ENCODE results near the gene KIF3B.
"Not testable (repeated sequence)": the region's sequence is repeated elsewhere in the genome, so short reads cannot be mapped to it uniquely, and the experiment has no call there.

Gene KIF3B

DNA sequence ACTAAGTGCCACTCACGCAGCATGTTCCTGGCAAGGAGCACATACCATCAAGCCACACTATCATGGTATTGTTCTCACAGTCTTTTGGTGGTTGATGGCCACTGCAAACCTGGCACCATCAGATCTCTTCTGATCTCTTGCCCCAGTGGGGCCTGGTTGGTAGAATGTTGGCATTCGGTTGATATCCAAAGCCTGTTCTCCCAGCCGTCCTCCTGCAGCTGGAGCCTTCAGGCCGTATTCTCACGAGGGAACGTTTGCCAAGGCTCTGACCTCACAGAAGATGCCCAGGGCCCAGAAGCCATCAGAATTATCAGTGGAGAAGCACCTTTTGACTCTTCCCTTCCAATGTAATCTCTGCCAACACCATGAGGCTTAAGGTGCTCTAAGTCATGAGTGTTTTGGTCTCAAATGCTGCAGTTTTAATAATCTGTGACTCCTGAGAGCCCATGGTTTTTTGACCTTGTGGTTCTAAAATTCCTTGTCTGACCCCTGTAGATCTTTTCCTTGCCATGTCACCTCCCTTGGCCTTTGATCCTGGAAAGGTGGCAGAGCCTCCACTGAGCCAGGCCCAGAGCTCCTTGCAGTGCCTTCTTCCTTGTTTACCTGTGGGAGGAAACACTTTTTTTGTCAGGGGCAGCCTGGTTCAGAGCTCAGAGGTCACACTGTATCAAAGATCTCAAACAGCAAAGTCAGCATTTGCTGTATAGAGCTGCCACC, 42.0 kb upstream of the KIF3B start:
- no peak overlapping the region for H3K4me3 ChIP-seq
- H3K9me3 ChIP-seq: no peaks in the 10 kb centered on the region
- no peak for TF ChIP-seq Cebpa-rat (IDR thresholded peaks at IDR 0.05)
- H3K4me1 ChIP-seq: peaks cover 17% of the 10 kb centered on the region
- no peak overlapping the region for H3K4me2 ChIP-seq
- H3K36me3 ChIP-seq: peaks cover 71% of the 10 kb centered on the region
- no peak overlapping the region for H3K27ac ChIP-seq
- no peaks in the 10 kb centered on the region for H4K20me1 ChIP-seq
- no peak overlapping the region for H3K9ac ChIP-seq
- no peaks in the 10 kb centered on the region for H3K27me3 ChIP-seq

DNA sequence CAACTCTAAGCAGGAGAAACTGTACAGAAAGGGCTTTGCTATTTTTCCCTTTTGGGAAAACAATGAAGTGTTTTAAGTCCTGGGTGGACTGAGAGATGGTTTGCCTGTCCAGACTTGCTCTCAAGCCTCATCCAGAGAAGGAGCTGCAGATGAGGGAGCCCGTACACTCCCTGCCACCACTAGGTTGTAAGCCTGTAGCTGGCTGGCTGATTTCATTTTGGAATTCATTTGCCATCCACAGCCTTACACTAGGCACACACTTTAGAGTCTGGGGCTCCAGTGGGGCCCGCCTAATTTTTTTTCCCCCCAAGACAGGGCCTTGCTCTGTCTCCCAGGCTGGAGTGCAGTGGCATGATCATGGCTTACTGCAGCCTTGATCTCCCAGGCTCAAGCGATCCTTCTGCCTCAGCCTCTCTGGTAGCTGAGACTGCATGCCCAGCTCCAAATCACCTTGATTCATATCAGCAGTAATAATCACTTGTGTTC, 41.4 kb upstream of the KIF3B start:
- H3K4me1 ChIP-seq: peaks cover 23% of the 10 kb centered on the region
- H3K4me2 ChIP-seq: no peak overlapping the region
- TF ChIP-seq Cebpa-rat (IDR thresholded peaks at IDR 0.05): no peak
- H4K20me1 ChIP-seq: no peaks in the 10 kb centered on the region
- no peak overlapping the region for H3K4me3 ChIP-seq
- no peak overlapping the region for H3K27ac ChIP-seq
- H3K9me3 ChIP-seq: no peaks in the 10 kb centered on the region
- H3K27me3 ChIP-seq: no peaks in the 10 kb centered on the region
- H3K36me3 ChIP-seq: peaks cover 65% of the 10 kb centered on the region
- H3K9ac ChIP-seq: no peak overlapping the region

DNA sequence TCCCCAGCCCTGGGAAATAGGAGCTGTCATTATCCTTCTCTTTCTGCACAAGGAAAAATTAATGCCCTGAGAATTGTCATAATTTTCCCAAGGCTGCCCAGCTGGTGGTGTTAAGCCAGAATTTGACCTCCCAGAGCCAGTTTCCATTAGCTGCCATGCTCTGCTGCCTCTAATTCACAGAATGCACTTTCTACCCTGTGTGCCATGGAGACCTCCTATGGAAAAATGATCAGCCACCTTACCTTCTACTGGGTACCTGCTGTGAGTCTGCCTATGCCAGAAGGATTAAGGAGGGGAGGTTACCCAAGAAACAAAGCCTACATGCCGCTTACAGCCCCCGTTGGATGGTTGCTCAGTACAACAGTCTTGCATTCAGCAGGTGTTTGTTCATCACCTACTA, 40.6 kb upstream of the KIF3B start:
- no peak overlapping the region for H3K4me2 ChIP-seq
- H4K20me1 ChIP-seq: no peaks in the 10 kb centered on the region
- H3K36me3 ChIP-seq: peaks cover 57% of the 10 kb centered on the region
- H3K27me3 ChIP-seq: no peaks in the 10 kb centered on the region
- H3K27ac ChIP-seq: no peak overlapping the region
- peaks cover 31% of the 10 kb centered on the region for H3K4me1 ChIP-seq
- no peak overlapping the region for H3K4me3 ChIP-seq
- no peak overlapping the region for H3K9ac ChIP-seq
- no peaks in the 10 kb centered on the region for H3K9me3 ChIP-seq
- no peak for TF ChIP-seq Cebpa-rat (IDR thresholded peaks at IDR 0.05)

DNA sequence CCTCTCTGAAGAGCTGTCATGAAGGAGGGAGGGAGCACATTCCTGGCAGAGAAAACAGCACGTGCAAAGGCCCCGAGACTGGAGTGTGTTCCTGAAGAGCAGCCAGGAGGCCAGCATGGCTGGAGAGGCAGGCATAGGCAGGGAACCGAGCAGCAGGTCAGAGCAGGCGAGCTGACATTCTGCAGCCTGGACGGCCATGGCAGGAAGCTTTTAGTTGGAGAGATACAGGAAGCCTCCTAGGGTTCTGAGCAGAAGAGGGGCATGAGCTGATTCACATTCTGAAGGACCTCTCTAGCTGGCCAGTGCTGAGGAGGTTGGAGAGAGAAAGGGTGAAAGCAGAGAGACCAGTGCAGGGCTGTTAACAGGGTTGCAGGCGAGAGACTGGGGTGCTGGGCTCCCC, 40.0 kb upstream of the KIF3B start:
- Histone ChIP-seq H3K9ac (no peak overlapping the region), H3K4me3 (no peak overlapping the region), H3K4me2 (no peak overlapping the region), H3K9me3 (no peaks in the 10 kb centered on the region), H3K27me3 (no peaks in the 10 kb centered on the region), H4K20me1 (no peaks in the 10 kb centered on the region), H3K4me1 (peaks cover 34% of the 10 kb centered on the region), H3K27ac (no peak overlapping the region), H3K36me3 (peaks cover 51% of the 10 kb centered on the region)
- TF ChIP-seq Cebpa-rat (IDR thresholded peaks at IDR 0.05): no peak

DNA sequence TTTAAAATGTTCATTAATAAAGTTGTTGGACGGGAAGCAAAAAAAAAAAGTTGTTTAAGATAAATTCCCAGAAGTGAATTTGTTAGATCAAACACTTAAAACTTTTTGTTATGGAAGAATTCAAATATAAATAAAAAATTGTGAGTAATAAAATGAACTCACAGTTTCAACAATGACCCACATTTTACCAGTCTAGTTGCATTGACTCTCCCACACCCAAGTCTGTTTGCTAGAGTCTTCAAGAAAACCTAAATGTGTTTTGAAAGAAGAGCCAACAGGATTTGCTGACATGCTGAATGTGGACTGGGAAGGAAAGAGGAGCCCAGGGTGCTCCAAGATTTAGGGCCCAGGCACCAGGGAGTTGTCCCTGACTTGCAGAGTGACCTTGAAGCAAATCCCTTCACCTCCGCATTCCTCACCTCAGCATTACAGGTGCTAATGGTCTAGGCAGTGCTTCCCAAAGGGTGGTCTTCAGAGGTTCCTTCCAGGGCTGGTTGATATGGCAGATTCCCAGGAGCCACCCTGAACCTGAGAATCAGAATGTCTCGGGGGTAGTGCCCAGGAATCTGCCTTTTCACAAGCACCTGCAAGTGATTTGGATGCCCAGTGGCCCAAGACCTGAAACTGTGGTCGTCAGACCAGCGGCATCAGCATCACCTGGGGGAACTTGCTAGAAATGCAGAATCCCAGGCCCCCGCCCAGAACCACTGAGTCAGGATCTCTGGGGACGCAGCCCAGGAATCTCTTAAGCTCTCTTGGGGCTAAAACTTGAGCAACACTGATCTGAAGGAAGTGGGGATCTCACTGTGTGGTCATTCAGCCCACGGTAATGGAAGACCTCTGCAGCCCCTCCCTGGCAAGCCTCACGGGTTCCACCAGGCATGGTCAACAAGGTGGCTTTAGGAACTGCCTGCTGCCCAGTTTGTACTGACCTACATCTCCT, 38.7 kb upstream of the KIF3B start:
- Histone ChIP-seq H3K4me2 (peak overlapping the region; percentile 71), H3K4me1 (peaks cover 34% of the 10 kb centered on the region), H4K20me1 (no peaks in the 10 kb centered on the region), H3K27ac (no peak overlapping the region), H3K27me3 (no peaks in the 10 kb centered on the region), H3K9me3 (no peaks in the 10 kb centered on the region), H3K9ac (no peak overlapping the region), H3K36me3 (peaks cover 38% of the 10 kb centered on the region), H3K4me3 (no peak overlapping the region)
- no peak for TF ChIP-seq Cebpa-rat (IDR thresholded peaks at IDR 0.05)

DNA sequence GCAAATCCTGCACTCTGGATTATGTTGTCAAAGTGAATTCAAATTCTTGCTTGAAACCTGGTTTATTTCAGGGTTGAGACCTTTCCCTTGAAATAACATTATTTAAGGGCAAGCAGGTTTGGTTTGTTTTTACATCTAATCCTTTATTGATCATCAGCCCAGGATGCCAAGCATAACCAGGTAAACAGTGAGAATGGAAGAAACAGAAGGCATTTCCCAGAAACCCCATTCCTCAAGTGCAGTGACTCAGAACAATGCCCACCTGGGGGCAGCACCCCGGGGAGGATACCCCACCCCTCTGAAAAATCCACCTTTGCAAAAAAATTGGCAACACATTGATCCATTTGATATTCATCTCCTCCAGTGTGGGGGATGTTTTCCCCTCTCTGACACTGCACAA, 37.2 kb upstream of the KIF3B start:
- TF ChIP-seq Cebpa-rat (IDR thresholded peaks at IDR 0.05): no peak
- H3K4me1 ChIP-seq: peaks cover 34% of the 10 kb centered on the region

DNA sequence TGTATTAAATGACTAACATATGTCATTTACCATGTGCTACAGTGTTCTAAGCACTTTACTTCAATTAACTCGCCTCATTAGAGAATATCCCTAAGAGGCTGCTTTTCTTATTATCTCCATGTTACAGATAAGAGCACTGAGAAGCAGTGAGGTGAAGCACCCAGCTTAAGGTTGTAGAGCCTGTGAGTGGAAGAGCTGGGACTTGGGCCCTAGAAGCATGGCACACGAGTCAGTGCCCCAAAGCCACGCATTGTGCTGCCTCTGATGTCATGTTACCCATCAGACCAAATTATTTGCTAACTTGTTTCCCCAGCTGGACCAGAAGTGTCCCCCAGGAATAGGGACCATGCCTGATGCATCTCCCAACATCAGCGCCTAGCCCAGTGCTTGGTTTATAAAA, 35.6 kb upstream of the KIF3B start:
- no peaks in the 10 kb centered on the region for H3K27me3 ChIP-seq
- no peak overlapping the region for H3K4me3 ChIP-seq
- no peaks in the 10 kb centered on the region for H4K20me1 ChIP-seq
- H3K27ac ChIP-seq: no peak overlapping the region
- H3K9me3 ChIP-seq: no peaks in the 10 kb centered on the region
- no peak overlapping the region for H3K9ac ChIP-seq
- no peak overlapping the region for H3K4me2 ChIP-seq
- peaks cover 35% of the 10 kb centered on the region for H3K4me1 ChIP-seq
- H3K36me3 ChIP-seq: peaks cover 7% of the 10 kb centered on the region
- no peak for TF ChIP-seq Cebpa-rat (IDR thresholded peaks at IDR 0.05)

More for the DNA sequence above, 37.2 kb upstream of the KIF3B start:
- Histone ChIP-seq H3K27me3 (no peaks in the 10 kb centered on the region), H3K9ac (no peak overlapping the region), H3K36me3 (peaks cover 23% of the 10 kb centered on the region), H4K20me1 (no peaks in the 10 kb centered on the region), H3K4me3 (no peak overlapping the region), H3K4me2 (peak overlapping the region; percentile 71), H3K9me3 (no peaks in the 10 kb centered on the region), H3K27ac (no peak overlapping the region)

DNA sequence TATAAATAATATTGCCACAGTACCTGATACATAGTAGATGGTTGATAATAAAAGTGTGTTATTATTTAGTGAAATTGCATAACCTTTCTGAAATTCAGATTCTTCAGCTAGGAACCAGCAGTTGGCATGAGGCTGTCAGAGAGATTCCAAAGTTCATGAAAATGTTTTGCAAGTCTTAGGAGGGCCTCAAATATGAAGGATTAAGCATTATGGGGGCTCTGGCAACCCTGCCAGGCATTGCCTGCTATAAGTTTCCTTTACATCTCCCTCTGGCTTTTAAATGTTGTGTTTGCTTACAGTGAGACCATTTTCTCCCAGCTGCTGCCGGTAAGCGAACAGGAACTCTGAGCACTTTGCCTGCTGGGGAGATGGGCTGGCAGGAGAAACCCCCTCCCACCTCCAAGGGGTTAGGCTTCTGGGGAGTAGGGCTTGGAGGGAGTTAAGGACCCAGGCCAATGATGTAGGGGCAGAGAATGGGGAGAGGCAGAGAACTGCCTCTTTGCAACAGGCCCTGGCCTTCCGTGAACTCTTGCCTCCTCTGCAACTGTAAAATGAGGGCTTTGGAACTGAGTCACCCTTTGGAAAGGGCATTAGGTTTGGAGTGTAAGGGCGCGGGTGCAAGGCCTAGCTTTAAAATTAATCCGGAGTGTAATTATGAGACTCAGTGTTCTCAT, 33.2 kb upstream of the KIF3B start:
- 0 out of 2 replicates have a peak overlapping the region, but pooled peaks have one; percentile 2 for H3K9ac ChIP-seq
- no peaks in the 10 kb centered on the region for H3K36me3 ChIP-seq
- no peaks in the 10 kb centered on the region for H3K27me3 ChIP-seq
- no peak overlapping the region for H3K4me2 ChIP-seq
- H3K27ac ChIP-seq: no peak overlapping the region
- no peak for TF ChIP-seq Cebpa-rat (IDR thresholded peaks at IDR 0.05)
- no peak overlapping the region for H3K4me3 ChIP-seq
- H3K4me1 ChIP-seq: peaks cover 45% of the 10 kb centered on the region
- H3K9me3 ChIP-seq: no peaks in the 10 kb centered on the region
- H4K20me1 ChIP-seq: no peaks in the 10 kb centered on the region

DNA sequence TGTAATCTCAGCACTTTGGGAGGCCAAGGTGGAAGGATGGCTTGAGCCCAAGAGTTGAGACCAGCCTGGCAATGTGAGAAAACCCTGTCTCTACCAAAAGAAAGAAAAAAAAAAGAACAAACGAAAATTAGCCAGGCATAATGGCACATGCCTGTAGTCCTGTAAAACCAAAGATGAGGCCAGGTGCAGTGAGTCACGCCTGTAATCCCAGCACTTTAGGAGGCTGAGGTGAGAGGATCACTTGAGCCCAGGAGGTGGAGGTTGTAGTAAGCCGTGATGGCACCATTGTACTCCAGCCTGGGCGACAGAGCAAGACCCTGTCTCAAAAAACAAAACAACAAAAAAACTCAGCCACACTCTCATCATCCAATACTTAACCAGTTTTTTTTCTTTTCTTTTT, 32.5 kb upstream of the KIF3B start:
- Histone ChIP-seq H3K4me2 (no peak overlapping the region), H3K4me1 (peaks cover 38% of the 10 kb centered on the region), H3K27ac (no peak overlapping the region), H3K9ac (no peak overlapping the region), H3K4me3 (no peak overlapping the region), H4K20me1 (no peaks in the 10 kb centered on the region), H3K9me3 (no peaks in the 10 kb centered on the region), H3K36me3 (no peaks in the 10 kb centered on the region), H3K27me3 (no peaks in the 10 kb centered on the region)
- TF ChIP-seq Cebpa-rat (IDR thresholded peaks at IDR 0.05): no peak

DNA sequence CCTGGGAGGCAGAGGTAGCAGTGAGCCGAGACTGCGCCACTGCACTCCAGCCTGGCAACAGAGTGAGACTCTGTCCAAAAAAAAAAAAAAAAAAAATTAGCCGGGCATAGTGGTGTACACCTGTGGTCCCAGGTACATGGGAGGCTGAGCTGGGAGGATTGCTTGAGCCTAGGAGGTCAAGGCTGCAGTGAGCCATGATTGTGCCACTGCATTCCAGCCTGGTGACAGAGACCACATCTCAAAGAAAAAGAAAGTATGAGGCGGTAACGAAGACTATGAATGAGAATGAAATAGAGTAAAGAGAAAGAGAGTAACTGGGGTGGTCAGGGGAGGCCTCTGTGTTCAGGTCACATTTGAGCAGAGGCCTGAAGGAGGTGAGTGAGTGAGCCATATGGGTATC, 31.2 kb upstream of the KIF3B start:
- not testable (repeated sequence) for H3K4me2 ChIP-seq, H3K36me3 ChIP-seq, H3K4me3 ChIP-seq, H3K9me3 ChIP-seq, H3K9ac ChIP-seq, H3K27ac ChIP-seq, H4K20me1 ChIP-seq, H3K27me3 ChIP-seq
- peaks cover 26% of the 10 kb centered on the region for H3K4me1 ChIP-seq

Data from BLaER1 (cell line).